Fibroblast of lung (primary cell): ENCODE results near the gene TSPAN31. TPM values are rescaled to one million over a fixed set of nuclear protein-coding genes. Genes with fewer than 3 reads are reported as not detected.
A peak's percentile ranks its signal among the peaks of the same experiment; 100 is the strongest.

Experiments used
- DNase-seq, 2 donors: peaks; one replicate each; pipeline versions ENCODE4 v3.0.0 to v3.0.0-alpha.2; 2010; ENCODE audit warnings: low read depth in 2 of 2
- H2AFZ ChIP-seq: 2 replicates; pipeline ENCODE4 v1.5.1; 2012; ENCODE audit warnings: low read length, control low read depth, inconsistent platforms
- H3K27ac ChIP-seq: 2 replicates; pipeline ENCODE4 v1.5.1; 2011; ENCODE audit warnings: low read length, control low read depth; ENCODE audit not compliant: insufficient read depth
- H3K27me3 ChIP-seq: 2 replicates; pipeline ENCODE4 v1.5.1; 2011; ENCODE audit warnings: mild to moderate bottlenecking, low read length; ENCODE audit not compliant: control insufficient read depth, insufficient read depth
- H3K36me3 ChIP-seq: 2 replicates; pipeline ENCODE4 v1.5.1; 2011; ENCODE audit warnings: low read length; ENCODE audit not compliant: control insufficient read depth, insufficient read depth
- H3K4me1 ChIP-seq: 2 replicates; pipeline ENCODE4 v1.5.1; 2011; ENCODE audit warnings: low read length; ENCODE audit not compliant: control insufficient read depth, insufficient read depth; ENCODE audit errors: extremely low read depth
- H3K4me2 ChIP-seq: 2 replicates; pipeline ENCODE4 v1.5.1; 2011; ENCODE audit warnings: low read length, control low read depth; ENCODE audit not compliant: insufficient read depth; ENCODE audit errors: extremely low read depth
- H3K4me3 ChIP-seq, 4 experiments: fragments of 200-600 bp in 1 of 4; sonication (generic) in 1 of 4; replicated peaks in 1 of 4; 2 replicates each; pipeline ENCODE4 v1.5.1; 2011 to 2016; ENCODE audit warnings: low read length in 4 of 4, low read depth in 3 of 4, mild to moderate bottlenecking in 3 of 4, control low read depth in 2 of 4, inconsistent platforms in 1 of 4, mixed read lengths in 1 of 4; ENCODE audit not compliant: insufficient read depth in 1 of 4; ENCODE audit errors: control extremely low read depth in 1 of 4
- H3K79me2 ChIP-seq: 2 replicates; pipeline ENCODE4 v1.5.1; 2012; ENCODE audit warnings: mild to moderate bottlenecking, low read length, inconsistent platforms; ENCODE audit not compliant: control insufficient read depth, insufficient read depth
- H3K9ac ChIP-seq: 2 replicates; pipeline ENCODE4 v1.5.1; 2011; ENCODE audit warnings: mild to moderate bottlenecking, low read length, control low read depth; ENCODE audit not compliant: insufficient read depth
- H3K9me3 ChIP-seq: 2 replicates; pipeline ENCODE4 v1.5.1; 2012; ENCODE audit warnings: low read depth, low read length; ENCODE audit not compliant: control insufficient read depth, insufficient read depth
- H4K20me1 ChIP-seq: 2 replicates; pipeline ENCODE4 v1.5.1; 2011; ENCODE audit warnings: low read length; ENCODE audit not compliant: control insufficient read depth, insufficient read depth; ENCODE audit errors: extremely low read depth
- CTCF ChIP-seq, 2 donors: IDR thresholded peaks in 1 of 2; conservative IDR thresholded peaks in 1 of 2; 1 replicate in 1 of 2; 2 replicates in 1 of 2; pipeline ENCODE4 v1.5.1; 2011 to 2012; ENCODE audit warnings: low read length in 2 of 2, control low read depth in 1 of 2, inconsistent platforms in 1 of 2, low read depth in 1 of 2, mild to moderate bottlenecking in 1 of 2
- EZH2 ChIP-seq: IDR thresholded peaks from 2 replicates; pipeline ENCODE4 v1.5.1; 2012; ENCODE audit warnings: low read length, control low read depth, mild to moderate bottlenecking; ENCODE audit errors: missing control alignments
- polyA plus RNA-seq, 2 donors: library from polyadenylated mRNA; depleted of rRNA in 1 of 2; stranded (reverse) in 1 of 2; unstranded in 1 of 2; fragments of >200 nt; gene quantifications; 2 replicates each; pipeline ENCODE4 v1.2.1, GENCODE V29; 2011 to 2012; ENCODE audit warnings: missing spikeins in 1 of 2
- total RNA-seq: library from RNA; depleted of rRNA; stranded (reverse); fragments of >200 nt; gene quantifications from 2 replicates; pipeline ENCODE4 v1.2.1, GENCODE V29; 2014

TSPAN31 gene
- total and polyA plus RNA-seq, 2 donors (not counting 1 experiment from before 2014, with no cell fraction given): 53.6 to 99.6 TPM

- Histone ChIP-seq H3K4me1 (peaks cover 5% of the 10 kb centered on the region), H3K9ac (no peak overlapping the region), H4K20me1 (no peaks in the 10 kb centered on the region), H3K9me3 (no peaks in the 10 kb centered on the region), H3K4me2 (no peak overlapping the region), H3K79me2 (no peaks in the 10 kb centered on the region), H3K27me3 (peaks cover 30% of the 10 kb centered on the region), H3K4me3 (no peak overlapping the region), H2AFZ (no peak overlapping the region), H3K36me3 (peaks cover 3% of the 10 kb centered on the region), H3K27ac (no peak overlapping the region)
- no peak for DNase-seq
- TF ChIP-seq CTCF (conservative IDR thresholded peaks at IDR 0.05 in 1 of 2, IDR thresholded peaks at IDR 0.05 in 1 of 2; ENCODE audit: low read depth in 1 of 2, low read length in 2 of 2) (no peak), EZH2 (peak; percentile 56)
Observed at GRCh38 chr12:57730336-57731067, 14.3 kb upstream of the TSPAN31 start.

GRCh38 chr12:57731411-57732080 lies 13.3 kb upstream of the TSPAN31 start:
- no peak overlapping the region for H2AFZ ChIP-seq
- no peak overlapping the region for H3K4me3 ChIP-seq
- H3K9ac ChIP-seq: no peak overlapping the region
- H3K27me3 ChIP-seq: peaks cover 40% of the 10 kb centered on the region
- H3K79me2 ChIP-seq: no peaks in the 10 kb centered on the region
- H3K4me1 ChIP-seq: peaks cover 7% of the 10 kb centered on the region
- H3K9me3 ChIP-seq: no peaks in the 10 kb centered on the region
- no peak for TF ChIP-seq CTCF (conservative IDR thresholded peaks at IDR 0.05 in 1 of 2, IDR thresholded peaks at IDR 0.05 in 1 of 2; ENCODE audit: low read depth in 1 of 2, low read length in 2 of 2)
- TF ChIP-seq EZH2: no peak
- no peak overlapping the region for H3K27ac ChIP-seq
- H3K36me3 ChIP-seq: peaks cover 3% of the 10 kb centered on the region
- H4K20me1 ChIP-seq: no peaks in the 10 kb centered on the region
- H3K4me2 ChIP-seq: no peak overlapping the region
- DNase-seq: no peak

- Histone ChIP-seq H4K20me1 (no peaks in the 10 kb centered on the region), H3K4me3 (no peak overlapping the region), H3K9ac (no peak overlapping the region), H3K9me3 (no peaks in the 10 kb centered on the region), H3K27me3 (peaks cover 47% of the 10 kb centered on the region), H3K4me2 (no peak overlapping the region), H3K27ac (no peak overlapping the region), H3K36me3 (peaks cover 3% of the 10 kb centered on the region), H3K79me2 (no peaks in the 10 kb centered on the region), H3K4me1 (peaks cover 4% of the 10 kb centered on the region), H2AFZ (no peak overlapping the region)
- no peak for DNase-seq
- TF ChIP-seq EZH2 (no peak), CTCF (conservative IDR thresholded peaks at IDR 0.05 in 1 of 2, IDR thresholded peaks at IDR 0.05 in 1 of 2; ENCODE audit: low read depth in 1 of 2, low read length in 2 of 2) (no peak)
Observed at GRCh38 chr12:57732270-57732669, 12.6 kb upstream of the TSPAN31 start.
